Right lobe of liver (tissue), 4 donors: ENCODE results near the gene UNC119B.

ENCODE experiments used
- CTCF ChIP-seq, 4 donors: fragments of 200-600 bp in 3 of 4; fragments of 450-650 bp in 1 of 4; IDR thresholded peaks; one replicate each; pipeline versions ENCODE4 v1.5.1 to v1.8.0; 2016 to 2022; ENCODE audit warnings: antibody characterized with exemption in 4 of 4, mild to moderate bottlenecking in 2 of 4
- POLR2A ChIP-seq: fragments of 450-650 bp; IDR thresholded peaks from one replicate; pipeline ENCODE4 v1.6.1; 2017; ENCODE audit warnings: antibody characterized with exemption, mild to moderate bottlenecking
- donor health status: DM: no; HTN: no; CAD: no.
- donor health status: DM: no; HTN: no; CAD: no.
- donor health status: DM: no; HTN: yes; CAD: no.

- no peak for TF ChIP-seq CTCF (IDR thresholded peaks at IDR 0.05)
- no peak for TF ChIP-seq POLR2A
Measured at GRCh38 chr12:120741476-120742421, 31.5 kb downstream of the UNC119B start.
